GM18861 (cell line): ENCODE measurements around the gene C14orf132.

ENCODE experiments used
- ATAC-seq: cut with Tn5 transposase; IDR thresholded peaks from one replicate; pipeline ENCODE4 v1.9.1; 2021; ENCODE audit not compliant: unreplicated experiment

Gene C14orf132

GRCh38 chr14:96140952-96141351 is 101.8 kb downstream of the C14orf132 start:
- ATAC-seq = no peak
